Upper lobe of right lung (tissue), 1 donor: ENCODE results near the gene CEP112. TPM values are rescaled to one million over a fixed set of nuclear protein-coding genes. Genes with fewer than 3 reads are reported as not detected.

Source experiments
- ATAC-seq: fragments of 200-7000 bp; cut with Tn5 transposase; one replicate; pipeline ENCODE4 v1.9.1; 2020; ENCODE audit warnings: mild to moderate bottlenecking, moderate library complexity
- DNase-seq: peaks from one replicate; pipeline ENCODE4 v3.0.0-alpha.2; 2020
- H3K27ac ChIP-seq: fragments of 200-600 bp; one replicate; pipeline ENCODE4 v1.8.0; 2022
- H3K27me3 ChIP-seq: fragments of 200-600 bp; one replicate; pipeline ENCODE4 v1.8.0; 2022; ENCODE audit warnings: mild to moderate bottlenecking
- H3K36me3 ChIP-seq: fragments of 200-600 bp; one replicate; pipeline ENCODE4 v1.8.0; 2022
- H3K4me1 ChIP-seq: fragments of 200-600 bp; one replicate; pipeline ENCODE4 v1.8.0; 2022
- H3K4me3 ChIP-seq: fragments of 200-600 bp; one replicate; pipeline ENCODE4 v1.8.0; 2022; ENCODE audit warnings: mild to moderate bottlenecking
- H3K9me3 ChIP-seq: fragments of 200-600 bp; one replicate; pipeline ENCODE4 v1.8.0; 2022
- intact Hi-C: fragments of 100-400 bp; cut with DNase I; formaldehyde crosslinking; loops from one replicate; pipeline ENCODE4 v1.11.0; 2022
- total RNA-seq: library from RNA; stranded (reverse); fragmentation: NEBNext Ultra II Directional; extraction: Animal tissue kit (Norgen Biotek cat#: 25700); gene quantifications from one replicate; pipeline ENCODE4 v1.2.1, GENCODE V29; 2021
- TF ChIP-seq, protein P1 (sequence below): fragments of 200-600 bp; IDR thresholded peaks from one replicate; pipeline ENCODE4 v1.8.0; 2022; ENCODE audit warnings: antibody characterized with exemption
- donor health status: DM: no; HTN: yes; CAD: no; lungs with severe emphysema.

CEP112 gene
- total RNA-seq, 1 donor from 2014 or later = 32.9 TPM

DNA sequence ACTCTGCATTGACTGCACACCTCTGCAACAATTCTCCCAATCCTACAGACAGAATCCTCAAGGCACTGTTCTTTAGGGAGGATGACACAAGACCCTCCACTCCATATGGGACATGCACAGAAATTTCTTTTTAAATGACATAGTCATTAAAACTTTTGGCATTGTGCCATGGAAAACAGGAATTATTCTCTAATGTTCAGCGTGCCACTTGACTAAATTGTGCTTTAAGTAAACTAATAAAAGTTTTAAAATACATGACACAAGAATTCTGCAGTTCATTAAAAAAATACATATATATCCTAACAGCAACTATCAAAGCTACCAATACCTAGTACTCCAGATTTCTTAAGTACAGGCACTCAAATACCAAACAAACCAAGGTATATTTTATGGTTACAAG, 16.0 kb downstream of the CEP112 start:
- TF ChIP-seq, protein P1, sequence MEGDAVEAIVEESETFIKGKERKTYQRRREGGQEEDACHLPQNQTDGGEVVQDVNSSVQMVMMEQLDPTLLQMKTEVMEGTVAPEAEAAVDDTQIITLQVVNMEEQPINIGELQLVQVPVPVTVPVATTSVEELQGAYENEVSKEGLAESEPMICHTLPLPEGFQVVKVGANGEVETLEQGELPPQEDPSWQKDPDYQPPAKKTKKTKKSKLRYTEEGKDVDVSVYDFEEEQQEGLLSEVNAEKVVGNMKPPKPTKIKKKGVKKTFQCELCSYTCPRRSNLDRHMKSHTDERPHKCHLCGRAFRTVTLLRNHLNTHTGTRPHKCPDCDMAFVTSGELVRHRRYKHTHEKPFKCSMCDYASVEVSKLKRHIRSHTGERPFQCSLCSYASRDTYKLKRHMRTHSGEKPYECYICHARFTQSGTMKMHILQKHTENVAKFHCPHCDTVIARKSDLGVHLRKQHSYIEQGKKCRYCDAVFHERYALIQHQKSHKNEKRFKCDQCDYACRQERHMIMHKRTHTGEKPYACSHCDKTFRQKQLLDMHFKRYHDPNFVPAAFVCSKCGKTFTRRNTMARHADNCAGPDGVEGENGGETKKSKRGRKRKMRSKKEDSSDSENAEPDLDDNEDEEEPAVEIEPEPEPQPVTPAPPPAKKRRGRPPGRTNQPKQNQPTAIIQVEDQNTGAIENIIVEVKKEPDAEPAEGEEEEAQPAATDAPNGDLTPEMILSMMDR = no peak
- H3K27ac ChIP-seq = no peak overlapping the region
- H3K27me3 ChIP-seq = no peaks in the 10 kb centered on the region
- no peaks in the 10 kb centered on the region for H3K4me1 ChIP-seq
- DNase-seq (no peak), ATAC-seq (no peak)
- no peak overlapping the region for H3K4me3 ChIP-seq
- peaks cover 9% of the 10 kb centered on the region for H3K36me3 ChIP-seq
- H3K9me3 ChIP-seq = no peaks in the 10 kb centered on the region
- intact Hi-C loops = no loop called here

- no peaks in the 10 kb centered on the region for H3K9me3 ChIP-seq
- H3K36me3 ChIP-seq = peaks cover 14% of the 10 kb centered on the region
- DNase-seq = no peak
- H3K27ac ChIP-seq = no peak overlapping the region
- no peaks in the 10 kb centered on the region for H3K4me1 ChIP-seq
- intact Hi-C loops = no loop called here
- peak; percentile 74 for ATAC-seq
- no peaks in the 10 kb centered on the region for H3K27me3 ChIP-seq
- TF ChIP-seq, protein P1 = no peak
- H3K4me3 ChIP-seq = no peak overlapping the region
Measured at GRCh38 chr17:66172691-66173223, 19.2 kb downstream of the CEP112 start.

- Histone ChIP-seq H3K4me1 (no peaks in the 10 kb centered on the region), H3K9me3 (no peaks in the 10 kb centered on the region), H3K36me3 (peaks cover 14% of the 10 kb centered on the region), H3K4me3 (no peak overlapping the region), H3K27ac (no peak overlapping the region), H3K27me3 (no peaks in the 10 kb centered on the region)
- DNase-seq (no peak), ATAC-seq (no peak)
- intact Hi-C loops = no loop called here
- TF ChIP-seq, protein P1 = no peak
Measured at GRCh38 chr17:66172144-66172543, 19.8 kb downstream of the CEP112 start.

GRCh38 chr17:66171692-66172091, 20.2 kb downstream of the CEP112 start:
- no peak for ATAC-seq
- intact Hi-C loops = no loop called here

DNA sequence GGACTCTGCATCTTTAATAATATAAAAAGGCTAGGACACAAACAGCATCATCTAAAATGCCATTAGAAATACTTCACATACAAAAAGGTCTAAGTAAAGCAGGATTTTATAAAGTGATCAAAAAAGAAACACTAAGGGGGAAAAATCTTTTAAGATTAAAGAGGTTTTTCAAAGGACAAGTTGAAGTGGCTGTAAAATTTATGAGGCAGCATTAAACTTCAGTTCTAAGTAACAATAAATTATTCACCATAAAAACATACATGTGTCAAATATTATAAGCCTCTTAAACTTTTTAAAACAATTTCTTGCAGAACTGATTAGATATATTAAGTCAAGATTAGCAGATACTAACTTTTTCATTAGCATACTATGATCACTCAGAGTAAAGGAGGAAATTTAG, 20.8 kb downstream of the CEP112 start:
- Histone ChIP-seq H3K4me1 (no peaks in the 10 kb centered on the region), H3K27ac (no peak overlapping the region), H3K4me3 (no peak overlapping the region), H3K36me3 (peaks cover 14% of the 10 kb centered on the region), H3K9me3 (no peaks in the 10 kb centered on the region), H3K27me3 (no peaks in the 10 kb centered on the region)
- TF ChIP-seq, protein P1 = no peak
- intact Hi-C loops = no loop called here
- no peak for ATAC-seq
- no peak for DNase-seq

More at GRCh38 chr17:66171692-66172091, 20.2 kb downstream of the CEP112 start:
- Histone ChIP-seq H3K9me3 (no peaks in the 10 kb centered on the region), H3K27ac (no peak overlapping the region), H3K4me3 (no peak overlapping the region), H3K36me3 (peaks cover 14% of the 10 kb centered on the region), H3K27me3 (no peaks in the 10 kb centered on the region), H3K4me1 (no peaks in the 10 kb centered on the region)
- no peak for DNase-seq
- TF ChIP-seq, protein P1 = no peak

GRCh38 chr17:66169839-66170238, 22.1 kb downstream of the CEP112 start:
- ATAC-seq (no peak), DNase-seq (no peak)
- Histone ChIP-seq H3K9me3 (no peaks in the 10 kb centered on the region), H3K27ac (no peak overlapping the region), H3K36me3 (peaks cover 12% of the 10 kb centered on the region), H3K4me3 (no peak overlapping the region), H3K4me1 (no peaks in the 10 kb centered on the region), H3K27me3 (no peaks in the 10 kb centered on the region)
- TF ChIP-seq, protein P1 = no peak
- intact Hi-C loops = loop anchor here (10.0 kb wide), 1 partner anchor 935 kb away; no protein-coding TSS in a partner anchor
